MM.1S (cell line): ENCODE results near the gene RGS8.

Experiments used
- CTCF ChIP-seq: fragments of 300-600 bp; sonication (generic); IDR thresholded peaks from 2 replicates; pipeline ENCODE4 v1.5.1; 2016; ENCODE audit warnings: antibody characterized with exemption, low read length, mixed read lengths
- EZH2 ChIP-seq: fragments of 300-600 bp; sonication (generic); optimal IDR thresholded peaks from 2 replicates; pipeline ENCODE3; 2017; ENCODE audit warnings: low read depth, mild to moderate bottlenecking, antibody characterized with exemption, low read length, mixed read lengths
- EZH2phosphoT487 ChIP-seq: fragments of 300-600 bp; sonication (generic); IDR thresholded peaks from 2 replicates; pipeline ENCODE4 v1.6.1; 2018; ENCODE audit warnings: antibody characterized with exemption, low read length

DNA sequence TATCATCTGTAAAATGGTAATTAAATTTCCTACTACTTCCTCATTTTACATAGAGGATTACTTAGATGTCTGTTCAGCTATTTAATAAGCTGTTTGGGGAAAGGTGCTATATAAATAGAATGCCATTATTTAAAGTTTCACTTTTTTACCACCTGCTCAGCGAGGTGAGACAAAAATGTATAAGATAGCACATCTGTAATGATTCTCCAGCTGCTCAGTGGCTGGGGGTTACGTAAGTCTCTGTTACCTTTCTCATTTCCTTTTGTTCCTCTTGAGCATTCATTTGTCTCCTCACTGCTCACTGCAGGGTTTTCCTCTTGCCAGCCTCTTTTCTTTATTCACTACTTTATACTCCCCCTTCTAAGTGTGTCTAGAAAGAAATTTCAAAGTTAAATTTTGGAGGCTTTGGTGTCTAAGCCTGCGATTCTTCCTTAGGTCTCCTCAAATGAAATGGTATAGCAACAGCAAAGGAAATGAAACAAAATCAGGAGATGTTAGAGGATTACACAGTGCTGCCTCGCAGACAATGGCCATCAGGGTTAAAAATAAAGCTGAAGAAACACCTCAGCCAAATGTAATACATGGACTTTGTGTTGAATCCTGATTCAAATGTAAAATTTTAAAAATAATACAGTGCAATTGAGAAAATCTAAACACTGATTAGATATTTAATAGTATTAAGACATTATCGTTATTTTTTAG lies 6.8 kb downstream of the RGS8 start:
- TF ChIP-seq CTCF: no peak
- TF ChIP-seq EZH2: no peak
- TF ChIP-seq EZH2phosphoT487: no peak
